Adrenal gland (tissue), 5 donors: ENCODE measurements around the gene C15orf39.
"Not testable (repeated sequence)": the region's sequence is repeated elsewhere in the genome, so short reads cannot be mapped to it uniquely, and the experiment has no call there.

Experiments
- POLR2A ChIP-seq, 2 donors: fragments of 450-650 bp; IDR thresholded peaks; one replicate each; pipeline ENCODE4 v1.6.1; 2017; ENCODE audit warnings: antibody characterized with exemption in 2 of 2, mild to moderate bottlenecking in 2 of 2, moderate library complexity in 1 of 2
- TF ChIP-seq, protein P1 (sequence below), 6 experiments: fragments of 450-650 bp in 4 of 6; fragments of 200-600 bp in 2 of 6; sonication (generic) in 1 of 6; IDR thresholded peaks; 1 replicate in 5 of 6; 2 replicates in 1 of 6; pipeline versions ENCODE4 v1.5.1 to v1.8.0; 2016 to 2021; ENCODE audit warnings: antibody characterized with exemption in 6 of 6, mild to moderate bottlenecking in 2 of 6, moderate library complexity in 1 of 6
- donor health status: DM: no; HTN: no; CAD: no.

DNA sequence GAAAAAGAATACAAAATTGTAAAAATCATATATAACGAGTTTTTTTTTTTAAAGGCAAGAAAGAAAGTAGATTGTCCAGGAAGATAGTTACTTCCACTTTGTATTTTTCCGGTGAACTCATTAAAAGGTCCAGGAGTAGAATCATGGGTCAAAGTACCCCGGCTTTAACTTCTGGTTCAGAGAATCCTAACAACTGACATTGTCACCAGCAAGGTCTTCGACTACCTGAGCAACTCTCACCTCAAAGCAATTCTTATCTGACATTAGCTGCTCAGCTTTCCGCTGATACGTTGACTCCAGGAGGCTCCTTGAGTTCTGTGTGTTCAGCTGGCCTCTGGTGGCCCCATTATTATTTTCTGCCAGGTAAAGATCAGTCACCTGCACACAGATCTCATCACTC, 47.3 kb downstream of the C15orf39 start:
- TF ChIP-seq, protein P1, sequence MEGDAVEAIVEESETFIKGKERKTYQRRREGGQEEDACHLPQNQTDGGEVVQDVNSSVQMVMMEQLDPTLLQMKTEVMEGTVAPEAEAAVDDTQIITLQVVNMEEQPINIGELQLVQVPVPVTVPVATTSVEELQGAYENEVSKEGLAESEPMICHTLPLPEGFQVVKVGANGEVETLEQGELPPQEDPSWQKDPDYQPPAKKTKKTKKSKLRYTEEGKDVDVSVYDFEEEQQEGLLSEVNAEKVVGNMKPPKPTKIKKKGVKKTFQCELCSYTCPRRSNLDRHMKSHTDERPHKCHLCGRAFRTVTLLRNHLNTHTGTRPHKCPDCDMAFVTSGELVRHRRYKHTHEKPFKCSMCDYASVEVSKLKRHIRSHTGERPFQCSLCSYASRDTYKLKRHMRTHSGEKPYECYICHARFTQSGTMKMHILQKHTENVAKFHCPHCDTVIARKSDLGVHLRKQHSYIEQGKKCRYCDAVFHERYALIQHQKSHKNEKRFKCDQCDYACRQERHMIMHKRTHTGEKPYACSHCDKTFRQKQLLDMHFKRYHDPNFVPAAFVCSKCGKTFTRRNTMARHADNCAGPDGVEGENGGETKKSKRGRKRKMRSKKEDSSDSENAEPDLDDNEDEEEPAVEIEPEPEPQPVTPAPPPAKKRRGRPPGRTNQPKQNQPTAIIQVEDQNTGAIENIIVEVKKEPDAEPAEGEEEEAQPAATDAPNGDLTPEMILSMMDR (IDR thresholded peaks at IDR 0.05) = not testable (repeated sequence)
- TF ChIP-seq POLR2A (IDR thresholded peaks at IDR 0.05) = not testable (repeated sequence)
